ENCODE results near the gene OSCP1. TPM values are rescaled to one million over a fixed set of nuclear protein-coding genes. Genes with fewer than 3 reads are reported as not detected.

The OSCP1 gene
- total and polyA plus RNA-seq, 2 donors (not counting 1 experiment from before 2014, with no cell fraction given), result 0.16 to 0.94 TPM

- ChIA-PET POLR2A (interaction anchor here (0.9 to 3.4 kb wide), 7 partner anchors 9 to 237 kb away, joined by 3 to 34 read pairs (median 4); partner anchors contain the start of genes LSM10, SH3D21, THRAP3 and TRAPPC3), CTCF (interaction anchor here (0.5 to 3.2 kb wide), 16 partner anchors 11 to 237 kb away, joined by 3 to 29 read pairs (median 4); partner anchors contain the start of genes LSM10, SH3D21 and TRAPPC3)
- peak overlapping the region; percentile 79 for H3K4me2 ChIP-seq (replicated peaks; ENCODE audit: low read depth, low read length, poor library complexity, severe bottlenecking)
- peak overlapping the region; percentile 23 for H2AFZ ChIP-seq (ENCODE audit: insufficient read depth, low read depth, low read length, poor library complexity, severe bottlenecking)
- H3K9ac ChIP-seq (ENCODE audit: low read length), result peak overlapping the region; percentile 67
- H3K79me2 ChIP-seq (ENCODE audit: control insufficient read depth, insufficient read depth, low read length), result peaks cover 74% of the 10 kb centered on the region
- H3K4me1 ChIP-seq (ENCODE audit: control insufficient read depth in 2 of 2, insufficient read depth in 2 of 2, low read length in 2 of 2), result peaks cover 69 to 83% of the 10 kb centered on the region in 2 donors
- no peaks in the 10 kb centered on the region for H3K27me3 Mint-ChIP-seq
- peaks cover 80% of the 10 kb centered on the region for H3K4me1 Mint-ChIP-seq
- H3K27ac Mint-ChIP-seq, result peak overlapping the region; percentile 100
- TF ChIP-seq CTCF (IDR thresholded peaks at IDR 0.05), result no peak
- no peak for TF ChIP-seq EZH2 (IDR thresholded peaks at IDR 0.05; ENCODE audit: borderline replicate concordance, insufficient read depth, low read depth, low read length, poor library complexity, severe bottlenecking)
- peak overlapping the region; percentile 97 for H3K4me3 Mint-ChIP-seq
- H3K9me3 ChIP-seq (ENCODE audit: control extremely low read depth in 1 of 3, control insufficient read depth in 2 of 3, insufficient read depth in 1 of 3, low read length in 2 of 3), result peaks cover 0 to 4% (median 0%) of the 10 kb centered on the region in 3 donors
- peak overlapping the region; percentile 92 to 93 for H3K27ac ChIP-seq (ENCODE audit: low read length in 2 of 2)
- H3K36me3 ChIP-seq (replicated peaks in 1 of 2; ENCODE audit: control extremely low read depth in 1 of 2, control insufficient read depth in 1 of 2, extremely low read depth in 1 of 2, insufficient read depth in 2 of 2, low read length in 1 of 2), result peaks cover 0 to 16% of the 10 kb centered on the region in 2 experiments
- H4K20me1 ChIP-seq (ENCODE audit: control insufficient read depth, insufficient read depth, low read length, poor library complexity, severe bottlenecking), result peaks cover 37% of the 10 kb centered on the region
- H3K9me3 Mint-ChIP-seq (ENCODE audit: insufficient read depth), result no peaks in the 10 kb centered on the region
- 6% methylated on average over 14 of the region's 14 CpGs for WGBS (ENCODE audit: insufficient coverage)
- ATAC-seq (ENCODE audit: low read depth) (peak; percentile 56), DNase-seq (peak; percentile 87)
- H3K27me3 ChIP-seq (replicated peaks in 1 of 4; ENCODE audit: control extremely low read depth in 1 of 4, control insufficient read depth in 3 of 4, insufficient read depth in 4 of 4, low read length in 3 of 4), result no peaks in the 10 kb centered on the region
- H3K4me3 ChIP-seq (ENCODE audit: control extremely low read depth in 1 of 5, extremely low read depth in 1 of 5, insufficient read depth in 1 of 5, low read depth in 2 of 5, low read length in 4 of 5), result peak overlapping the region; percentile 50 to 80 (median 67)
- intact Hi-C loops (cut with micrococcal nuclease), result loop anchor here (1.0 to 5.0 kb wide), 7 partner anchors 11 to 1091 kb away; partner anchors contain the start of genes ADPRS, LSM10, OSCP1 and THRAP3
Measured at GRCh38 chr1:36386265-36387140, 63.7 kb downstream of the OSCP1 start.
